ENCODE measurements around the gene CAPS2.

GRCh38 chr12:75270157-75270556 is 60.0 kb downstream of the CAPS2 start:
- TF ChIP-seq POLR2A (IDR thresholded peaks at IDR 0.05) (no peak), CTCF (IDR thresholded peaks at IDR 0.05) (no peak), EP300 (IDR thresholded peaks at IDR 0.05) (no peak)

All from sigmoid colon (tissue), 4 donors.